Measurements from ENCODE around the gene CHST15. TPM values are rescaled to one million over a fixed set of nuclear protein-coding genes. Genes with fewer than 3 reads are reported as not detected.

The CHST15 gene
- total and polyA plus RNA-seq, 2 donors from 2014 or later = 2.8 to 39.7 TPM

GRCh38 chr10:124112891-124113580, 19.6 kb upstream of the CHST15 start:
- no peak for FAIRE-seq
- Histone ChIP-seq H3K4me3 (ENCODE audit: low read length in 3 of 3) (no peak overlapping the region), H3K36me3 (ENCODE audit: control insufficient read depth in 2 of 3, insufficient read depth in 3 of 3, low read length in 3 of 3) (no peaks in the 10 kb centered on the region), H3K27me3 (ENCODE audit: control insufficient read depth, insufficient read depth, low read length) (no peaks in the 10 kb centered on the region), H3K9ac (ENCODE audit: low read length in 3 of 3) (no peak overlapping the region), H3K4me1 (ENCODE audit: control insufficient read depth in 2 of 3, insufficient read depth in 2 of 3, low read depth in 1 of 3, low read length in 3 of 3) (peaks cover 0 to 2% (median 0%) of the 10 kb centered on the region in 3 donors), H3K9me3 (ENCODE audit: control insufficient read depth in 2 of 3, insufficient read depth in 1 of 3, low read length in 3 of 3) (no peaks in the 10 kb centered on the region), H3K27ac (ENCODE audit: low read depth in 2 of 2, low read length in 2 of 2) (no peak overlapping the region)
- intact Hi-C loops (cut with DNase I) = no loop called here
- peak in 1 of 5 donors; percentile 37 for DNase-seq
- TF ChIP-seq CTCF (IDR thresholded peaks at IDR 0.05; ENCODE audit: borderline replicate concordance, extremely low read depth, insufficient read depth) = no peak

- H3K27ac ChIP-seq (ENCODE audit: low read depth in 2 of 2, low read length in 2 of 2) = no peak overlapping the region
- intact Hi-C loops (cut with DNase I) = no loop called here
- no peak for TF ChIP-seq CTCF (IDR thresholded peaks at IDR 0.05; ENCODE audit: borderline replicate concordance, extremely low read depth, insufficient read depth)
- peaks cover 0 to 2% (median 0%) of the 10 kb centered on the region in 3 donors for H3K4me1 ChIP-seq (ENCODE audit: control insufficient read depth in 2 of 3, insufficient read depth in 2 of 3, low read depth in 1 of 3, low read length in 3 of 3)
- no peak for DNase-seq
- H3K9me3 ChIP-seq (ENCODE audit: control insufficient read depth in 2 of 3, insufficient read depth in 1 of 3, low read length in 3 of 3) = no peaks in the 10 kb centered on the region
- H3K9ac ChIP-seq (ENCODE audit: low read length in 3 of 3) = no peak overlapping the region
- no peaks in the 10 kb centered on the region for H3K36me3 ChIP-seq (ENCODE audit: control insufficient read depth in 2 of 3, insufficient read depth in 3 of 3, low read length in 3 of 3)
- no peak for FAIRE-seq
- no peak overlapping the region for H3K4me3 ChIP-seq (ENCODE audit: low read length in 3 of 3)
- no peaks in the 10 kb centered on the region for H3K27me3 ChIP-seq (ENCODE audit: control insufficient read depth, insufficient read depth, low read length)
These were observed 17.5 kb upstream of the CHST15 start for GRCh38 chr10:124110882-124111281.

GRCh38 chr10:124109261-124109660, 15.9 kb upstream of the CHST15 start:
- H3K27me3 ChIP-seq (ENCODE audit: control insufficient read depth, insufficient read depth, low read length) = no peaks in the 10 kb centered on the region
- intact Hi-C loops (cut with DNase I) = no loop called here

More at GRCh38 chr10:124109261-124109660, 15.9 kb upstream of the CHST15 start:
- H3K9ac ChIP-seq (ENCODE audit: low read length in 3 of 3) = no peak overlapping the region
- DNase-seq (no peak), FAIRE-seq (no peak)
- no peaks in the 10 kb centered on the region for H3K9me3 ChIP-seq (ENCODE audit: control insufficient read depth in 2 of 3, insufficient read depth in 1 of 3, low read length in 3 of 3)
- TF ChIP-seq CTCF (IDR thresholded peaks at IDR 0.05; ENCODE audit: borderline replicate concordance, extremely low read depth, insufficient read depth) = no peak
- H3K4me3 ChIP-seq (ENCODE audit: low read length in 3 of 3) = no peak overlapping the region
- no peak overlapping the region for H3K27ac ChIP-seq (ENCODE audit: low read depth in 2 of 2, low read length in 2 of 2)
- H3K36me3 ChIP-seq (ENCODE audit: control insufficient read depth in 2 of 3, insufficient read depth in 3 of 3, low read length in 3 of 3) = no peaks in the 10 kb centered on the region
- H3K4me1 ChIP-seq (ENCODE audit: control insufficient read depth in 2 of 3, insufficient read depth in 2 of 3, low read depth in 1 of 3, low read length in 3 of 3) = peaks cover 0 to 2% (median 0%) of the 10 kb centered on the region in 3 donors
